ENCODE data around the gene WNT6. TPM values are rescaled to one million over a fixed set of nuclear protein-coding genes. Genes with fewer than 3 reads are reported as not detected.

Gene WNT6
- total and polyA plus RNA-seq, 4 donors, result 0.08 to 0.20 TPM; not detected in 2

GRCh38 chr2:218876562-218877219 is 17.1 kb downstream of the WNT6 start (continued):
- TF ChIP-seq MAX (IDR thresholded peaks at IDR 0.05) (no peak), RXRA (IDR thresholded peaks at IDR 0.05) (no peak), SP1 (IDR thresholded peaks at IDR 0.05) (no peak)

GRCh38 chr2:218877331-218877730 is 17.7 kb downstream of the WNT6 start:
- TF ChIP-seq ATF3 (IDR thresholded peaks at IDR 0.05) (no peak), ZBTB33 (IDR thresholded peaks at IDR 0.05) (no peak), RXRA (IDR thresholded peaks at IDR 0.05) (no peak), SP1 (IDR thresholded peaks at IDR 0.05) (no peak), HNF4G (IDR thresholded peaks at IDR 0.05) (no peak), EGR1 (IDR thresholded peaks at IDR 0.05; ENCODE audit: low read depth in 2 of 2) (no peak), TAF1 (conservative IDR thresholded peaks at IDR 0.05) (no peak), FOXA2 (IDR thresholded peaks at IDR 0.05) (no peak), MAX (IDR thresholded peaks at IDR 0.05) (no peak), JUND (IDR thresholded peaks at IDR 0.05) (no peak), FOXA1 (IDR thresholded peaks at IDR 0.05) (no peak), REST (IDR thresholded peaks at IDR 0.05) (no peak), NR2F2 (IDR thresholded peaks at IDR 0.05) (no peak)
- Histone ChIP-seq H3K9ac (ENCODE audit: low read depth in 1 of 2, low read length in 2 of 2) (no peak overlapping the region), H3K9me3 (ENCODE audit: control insufficient read depth in 4 of 4, low read length in 3 of 4) (no peaks in the 10 kb centered on the region), H3K4me3 (ENCODE audit: low read depth in 1 of 3, low read length in 3 of 3) (no peak overlapping the region), H3K36me3 (ENCODE audit: control insufficient read depth in 4 of 4, insufficient read depth in 3 of 4, low read depth in 1 of 4, low read length in 3 of 4) (no peaks in the 10 kb centered on the region), H3K4me1 (ENCODE audit: control insufficient read depth in 4 of 4, insufficient read depth in 4 of 4, low read length in 3 of 4) (peaks cover 4 to 17% (median 8%) of the 10 kb centered on the region in 4 donors), H3K27ac (ENCODE audit: low read depth in 1 of 2, low read length in 2 of 2) (no peak overlapping the region), H3K27me3 (ENCODE audit: control insufficient read depth in 4 of 4, insufficient read depth in 4 of 4, low read length in 3 of 4) (peaks cover 12 to 36% (median 15%) of the 10 kb centered on the region in 4 donors)
- DNase-seq (ENCODE audit: low spot score), result no peak
- WGBS, result 62% methylated on average over 6 of the region's 6 CpGs

- no peak overlapping the region for H3K27ac ChIP-seq (ENCODE audit: low read depth in 1 of 2, low read length in 2 of 2)
- 45% methylated on average over 5 of the region's 5 CpGs for WGBS
- H3K4me1 ChIP-seq (ENCODE audit: control insufficient read depth in 4 of 4, insufficient read depth in 4 of 4, low read length in 3 of 4), result peaks cover 4 to 17% (median 8%) of the 10 kb centered on the region in 4 donors
- H3K36me3 ChIP-seq (ENCODE audit: control insufficient read depth in 4 of 4, insufficient read depth in 3 of 4, low read depth in 1 of 4, low read length in 3 of 4), result no peaks in the 10 kb centered on the region
- H3K9ac ChIP-seq (ENCODE audit: low read depth in 1 of 2, low read length in 2 of 2), result no peak overlapping the region
- H3K4me3 ChIP-seq (ENCODE audit: low read depth in 1 of 3, low read length in 3 of 3), result no peak overlapping the region
- H3K27me3 ChIP-seq (ENCODE audit: control insufficient read depth in 4 of 4, insufficient read depth in 4 of 4, low read length in 3 of 4), result peaks cover 12 to 39% (median 16%) of the 10 kb centered on the region in 4 donors
- TF ChIP-seq CTCF (IDR thresholded peaks at IDR 0.05; ENCODE audit: low read depth, low read length, missing input control) (no peak), HNF4G (IDR thresholded peaks at IDR 0.05) (no peak)
- H3K9me3 ChIP-seq (ENCODE audit: control insufficient read depth in 4 of 4, low read length in 3 of 4), result no peaks in the 10 kb centered on the region
- no peak for DNase-seq (ENCODE audit: low spot score)
Measured at GRCh38 chr2:218877891-218878290, 18.3 kb downstream of the WNT6 start.
